ENCODE results near the gene PPDPF.

The PPDPF gene

GRCh38 chr20:63487781-63488241 lies 32.8 kb upstream of the PPDPF start:
- no peak for DNase-seq (ENCODE audit: low spot score)

- DNase-seq (ENCODE audit: low spot score) = no peak
These were observed 32.0 kb upstream of the PPDPF start for GRCh38 chr20:63488315-63489251.

GRCh38 chr20:63490416-63490815 lies 30.1 kb upstream of the PPDPF start:
- DNase-seq (ENCODE audit: low spot score) = no peak

- no peak for DNase-seq (ENCODE audit: low spot score)
These were observed 29.5 kb upstream of the PPDPF start for GRCh38 chr20:63491078-63491477.

GRCh38 chr20:63491635-63492230 lies 28.8 kb upstream of the PPDPF start:
- no peak for DNase-seq (ENCODE audit: low spot score)

- DNase-seq (ENCODE audit: low spot score) = no peak
These were observed 28.0 kb upstream of the PPDPF start for GRCh38 chr20:63492518-63492917.

- DNase-seq (ENCODE audit: low spot score) = no peak
These were observed 27.6 kb upstream of the PPDPF start for GRCh38 chr20:63492982-63493381.

GRCh38 chr20:63493563-63494020 lies 27.0 kb upstream of the PPDPF start:
- DNase-seq (ENCODE audit: low spot score) = no peak

GRCh38 chr20:63494084-63494419 lies 26.5 kb upstream of the PPDPF start:
- DNase-seq (ENCODE audit: low spot score) = no peak

- DNase-seq (ENCODE audit: low spot score) = no peak
These were observed 26.0 kb upstream of the PPDPF start for GRCh38 chr20:63494420-63495166.

- DNase-seq (ENCODE audit: low spot score) = no peak
These were observed 25.3 kb upstream of the PPDPF start for GRCh38 chr20:63495167-63495720.

GRCh38 chr20:63495741-63496595 lies 24.6 kb upstream of the PPDPF start:
- DNase-seq (ENCODE audit: low spot score) = peak; percentile 71

GRCh38 chr20:63496596-63497120 lies 23.9 kb upstream of the PPDPF start:
- DNase-seq (ENCODE audit: low spot score) = no peak

GRCh38 chr20:63497138-63497945 lies 23.2 kb upstream of the PPDPF start:
- DNase-seq (ENCODE audit: low spot score) = no peak

GRCh38 chr20:63497946-63498935 lies 22.3 kb upstream of the PPDPF start:
- no peak for DNase-seq (ENCODE audit: low spot score)

- DNase-seq (ENCODE audit: low spot score) = no peak
These were observed 21.6 kb upstream of the PPDPF start, which contains the start of gene EEF1A2 for GRCh38 chr20:63498960-63499337. Gene EEF1A2 (minus strand): TSS chr20:63499083. CDS start chr20:63497763, 1,320 bp downstream.

GRCh38 chr20:63499338-63499969 lies 21.1 kb upstream of the PPDPF start:
- DNase-seq (ENCODE audit: low spot score) = no peak

- DNase-seq (ENCODE audit: low spot score) = no peak
These were observed 20.2 kb upstream of the PPDPF start for GRCh38 chr20:63500151-63500901.
